Fibroblast of the conjunctiva (primary cell): ENCODE data around the gene ZNF792.
"Not testable (repeated sequence)": the region's sequence is repeated elsewhere in the genome, so short reads cannot be mapped to it uniquely, and the experiment has no call there.

Experiments
- DNase-seq: peaks from one replicate; pipeline ENCODE4 v3.0.0-alpha.2; 2010; ENCODE audit warnings: low read depth

Gene ZNF792

DNA sequence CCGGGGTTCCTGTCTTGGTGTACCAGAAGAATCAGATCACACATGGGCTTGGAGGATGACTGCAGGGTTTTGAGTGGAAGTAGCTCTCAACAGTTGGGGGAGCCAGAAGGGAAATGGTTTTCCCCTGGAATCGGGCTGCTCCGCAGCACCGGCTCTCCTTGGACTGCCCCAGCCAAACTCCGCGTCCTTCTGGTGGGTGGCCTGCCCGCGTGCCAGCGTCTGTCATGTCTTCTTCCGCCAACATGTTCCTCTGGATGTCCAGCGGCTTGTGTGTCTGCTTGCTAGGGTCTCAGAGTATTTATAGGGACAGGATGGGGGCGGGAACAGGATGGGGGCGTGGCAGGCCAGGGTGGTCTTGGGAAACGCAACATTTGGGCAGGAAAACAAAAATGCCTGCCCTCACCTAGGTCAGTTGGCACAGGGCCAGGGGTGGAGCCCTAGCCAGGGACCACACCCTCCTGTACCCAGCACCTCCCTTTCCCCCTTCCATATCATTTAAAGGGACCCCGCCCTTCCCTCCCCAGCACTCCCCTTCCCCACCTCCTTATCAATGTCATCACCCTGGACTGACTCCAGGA lies 38.7 kb downstream of the ZNF792 start:
- DNase-seq: no peak

- DNase-seq: not testable (repeated sequence)
Measured at GRCh38 chr19:34920090-34920786, 43.8 kb downstream of the ZNF792 start.

- DNase-seq: no peak
Measured at GRCh38 chr19:34918190-34918589, 45.8 kb downstream of the ZNF792 start.

- DNase-seq: not testable (repeated sequence)
Measured at GRCh38 chr19:34917144-34917543, 46.9 kb downstream of the ZNF792 start.

DNA sequence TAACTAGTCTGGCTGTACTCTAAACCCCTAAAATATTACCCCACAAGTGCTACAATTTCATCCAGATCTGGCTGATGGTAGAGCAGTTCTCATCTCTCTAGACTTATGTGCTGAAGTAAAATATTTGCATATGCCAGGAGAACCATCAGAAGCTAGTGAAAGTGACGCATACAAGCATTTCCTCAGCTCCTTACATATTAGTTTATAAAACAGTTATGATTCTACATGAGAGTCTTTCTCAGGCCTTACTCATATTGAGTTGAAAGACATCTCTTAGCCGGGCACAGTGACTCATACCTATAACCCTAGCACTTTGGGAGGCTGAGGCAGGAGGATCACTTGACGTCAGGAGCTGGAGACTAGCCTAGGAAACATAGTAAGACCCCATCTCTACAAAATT lies 53.3 kb downstream of the ZNF792 start:
- DNase-seq: no peak
